ENCODE results near the gene EN1. TPM values are rescaled to one million over a fixed set of nuclear protein-coding genes. Genes with fewer than 3 reads are reported as not detected.

EN1 gene
- total RNA-seq, 4 donors from 2014 or later: not detected

DNA sequence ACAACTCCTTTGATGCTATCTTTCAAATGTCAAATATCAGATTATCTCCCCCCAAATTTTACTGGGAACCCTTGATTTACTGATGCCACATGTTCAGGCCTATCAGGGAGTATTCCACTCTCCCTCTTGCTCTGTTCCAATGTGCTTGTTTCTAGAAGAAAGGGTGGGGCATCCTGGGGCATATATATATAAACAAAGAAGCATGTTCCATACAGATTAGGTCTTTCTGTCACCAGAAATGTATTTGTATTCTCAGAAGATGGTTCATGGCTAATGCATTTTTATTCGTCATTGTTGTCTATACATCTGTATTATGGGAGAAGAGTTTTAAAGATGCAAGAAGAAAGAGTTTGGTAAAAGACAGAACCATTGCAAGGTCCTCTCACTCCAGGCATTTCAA, 24.9 kb downstream of the EN1 start:
- Histone ChIP-seq H3K4me1 (no peaks in the 10 kb centered on the region), H3K9me3 (no peaks in the 10 kb centered on the region), H3K27me3 (peaks cover 0 to 100% (median 3%) of the 10 kb centered on the region in 4 donors), H3K4me3 (no peak overlapping the region), H3K27ac (no peak overlapping the region), H3K36me3 (no peaks in the 10 kb centered on the region)
- intact Hi-C loops (cut with DNase I): no loop called here
- 25 to 80% methylated on average over 1 of the region's 1 CpG for WGBS, 2 donors
- DNase-seq: no peak
- TF ChIP-seq, protein P1, sequence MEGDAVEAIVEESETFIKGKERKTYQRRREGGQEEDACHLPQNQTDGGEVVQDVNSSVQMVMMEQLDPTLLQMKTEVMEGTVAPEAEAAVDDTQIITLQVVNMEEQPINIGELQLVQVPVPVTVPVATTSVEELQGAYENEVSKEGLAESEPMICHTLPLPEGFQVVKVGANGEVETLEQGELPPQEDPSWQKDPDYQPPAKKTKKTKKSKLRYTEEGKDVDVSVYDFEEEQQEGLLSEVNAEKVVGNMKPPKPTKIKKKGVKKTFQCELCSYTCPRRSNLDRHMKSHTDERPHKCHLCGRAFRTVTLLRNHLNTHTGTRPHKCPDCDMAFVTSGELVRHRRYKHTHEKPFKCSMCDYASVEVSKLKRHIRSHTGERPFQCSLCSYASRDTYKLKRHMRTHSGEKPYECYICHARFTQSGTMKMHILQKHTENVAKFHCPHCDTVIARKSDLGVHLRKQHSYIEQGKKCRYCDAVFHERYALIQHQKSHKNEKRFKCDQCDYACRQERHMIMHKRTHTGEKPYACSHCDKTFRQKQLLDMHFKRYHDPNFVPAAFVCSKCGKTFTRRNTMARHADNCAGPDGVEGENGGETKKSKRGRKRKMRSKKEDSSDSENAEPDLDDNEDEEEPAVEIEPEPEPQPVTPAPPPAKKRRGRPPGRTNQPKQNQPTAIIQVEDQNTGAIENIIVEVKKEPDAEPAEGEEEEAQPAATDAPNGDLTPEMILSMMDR (IDR thresholded peaks at IDR 0.05): no peak
- no peak for TF ChIP-seq POLR2A (IDR thresholded peaks at IDR 0.05)

DNA sequence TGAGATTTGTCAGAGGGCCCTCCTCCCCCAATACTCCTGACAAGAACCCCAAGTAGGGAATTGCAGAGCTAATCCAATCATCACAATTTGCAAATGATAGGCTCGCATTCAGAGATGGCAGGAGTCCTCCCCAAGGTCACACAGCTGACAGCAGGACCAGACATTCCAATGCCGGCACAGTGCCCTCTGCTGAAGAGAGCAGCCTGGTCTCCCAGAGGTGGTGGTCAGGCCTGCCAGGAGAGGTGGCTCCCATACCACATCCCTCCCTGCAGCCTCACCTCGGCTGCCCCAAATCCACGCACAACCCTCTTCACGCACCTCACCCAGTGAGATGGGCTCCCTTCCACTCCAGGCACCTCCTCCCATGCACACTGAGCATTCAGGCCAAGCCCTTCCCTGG, 25.4 kb downstream of the EN1 start:
- 40 to 80% methylated on average over 1 to 3 of the region's 5 CpGs for WGBS, 2 donors
- peaks cover 0 to 99% (median 2%) of the 10 kb centered on the region in 4 donors for H3K27me3 ChIP-seq
- H3K36me3 ChIP-seq: no peaks in the 10 kb centered on the region
- H3K27ac ChIP-seq: no peak overlapping the region
- no peaks in the 10 kb centered on the region for H3K4me1 ChIP-seq
- no peak for TF ChIP-seq POLR2A (IDR thresholded peaks at IDR 0.05)
- TF ChIP-seq, protein P1 (IDR thresholded peaks at IDR 0.05): no peak
- no peaks in the 10 kb centered on the region for H3K9me3 ChIP-seq
- H3K4me3 ChIP-seq: no peak overlapping the region
- intact Hi-C loops (cut with DNase I): no loop called here
- no peak for DNase-seq

DNA sequence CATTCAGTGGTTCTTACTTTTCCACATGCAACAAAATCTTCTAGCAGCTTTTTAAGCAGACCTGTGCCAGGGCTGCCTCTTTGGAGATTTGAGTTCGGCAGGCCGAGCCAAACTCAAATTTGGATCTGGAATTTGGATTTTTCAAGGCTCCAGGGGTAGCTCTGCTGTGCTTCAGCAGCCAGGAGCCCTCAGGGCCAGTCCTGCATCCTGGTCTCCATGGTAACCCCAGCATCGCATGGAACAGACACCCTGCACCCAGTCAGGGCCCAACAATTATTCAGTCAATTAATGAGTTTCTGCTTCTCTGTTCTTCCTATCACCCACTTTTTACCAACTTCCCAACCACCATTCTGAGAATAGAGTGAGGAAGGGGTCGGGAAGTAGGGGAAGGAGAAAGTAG, 30.0 kb downstream of the EN1 start:
- Histone ChIP-seq H3K27ac (no peak overlapping the region), H3K36me3 (no peaks in the 10 kb centered on the region), H3K9me3 (no peaks in the 10 kb centered on the region), H3K4me3 (no peak overlapping the region), H3K4me1 (no peaks in the 10 kb centered on the region), H3K27me3 (peaks cover 0 to 98% (median 0%) of the 10 kb centered on the region in 4 donors)
- no peak for DNase-seq
- TF ChIP-seq, protein P1 (IDR thresholded peaks at IDR 0.05): no peak
- no peak for TF ChIP-seq POLR2A (IDR thresholded peaks at IDR 0.05)
- intact Hi-C loops (cut with DNase I): no loop called here
- WGBS, 2 donors: 45 to 49% methylated on average over 3 to 4 of the region's 4 CpGs

DNA sequence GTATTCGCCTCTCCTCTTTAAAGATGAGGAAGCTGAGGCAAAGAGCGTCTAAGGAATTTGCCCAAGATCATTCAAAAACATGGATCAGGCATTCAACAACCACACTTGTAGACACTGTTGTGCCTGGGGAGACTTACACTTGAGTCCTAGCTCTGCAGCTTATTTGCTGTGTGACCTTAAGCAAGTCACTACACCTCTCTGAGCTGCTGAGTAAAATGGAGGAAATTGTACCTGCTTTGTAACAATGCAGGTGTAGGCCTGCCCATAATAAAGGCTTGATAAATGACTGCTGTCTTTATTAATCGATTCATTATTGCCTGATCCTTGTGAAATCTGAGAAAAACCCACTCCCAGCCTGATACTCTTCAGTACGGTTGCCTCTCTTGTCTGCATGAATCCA, 30.8 kb downstream of the EN1 start:
- H3K27ac ChIP-seq: no peak overlapping the region
- H3K9me3 ChIP-seq: no peaks in the 10 kb centered on the region
- no peaks in the 10 kb centered on the region for H3K36me3 ChIP-seq
- H3K27me3 ChIP-seq: peaks cover 0 to 98% (median 0%) of the 10 kb centered on the region in 4 donors
- intact Hi-C loops (cut with DNase I): no loop called here
- 58 to 75% methylated on average over 4 of the region's 4 CpGs for WGBS, 2 donors
- no peak overlapping the region for H3K4me3 ChIP-seq
- TF ChIP-seq, protein P1 (IDR thresholded peaks at IDR 0.05): no peak
- TF ChIP-seq POLR2A (IDR thresholded peaks at IDR 0.05): no peak
- H3K4me1 ChIP-seq: no peaks in the 10 kb centered on the region
- DNase-seq: no peak

DNA sequence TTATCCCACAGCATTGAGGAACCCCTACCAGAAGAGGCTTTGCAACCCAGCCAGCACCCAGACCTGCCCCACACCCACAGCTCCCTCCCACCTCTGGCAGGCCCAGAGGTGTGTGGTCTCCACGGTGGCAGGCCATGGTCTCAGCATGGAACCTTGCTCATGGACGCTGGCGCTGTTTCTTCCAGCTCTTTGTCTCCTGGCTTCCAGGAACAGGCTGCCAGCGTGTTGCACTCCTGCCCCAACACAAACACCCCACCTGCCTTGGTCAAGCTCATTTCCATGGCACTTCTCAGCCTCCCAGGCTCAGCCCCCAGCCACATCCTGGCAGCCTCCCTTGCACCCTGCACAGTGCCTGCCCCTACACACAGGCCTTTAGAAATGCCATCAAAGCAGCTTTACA, 31.7 kb downstream of the EN1 start:
- no peak overlapping the region for H3K27ac ChIP-seq
- intact Hi-C loops (cut with DNase I): no loop called here
- no peaks in the 10 kb centered on the region for H3K36me3 ChIP-seq
- H3K4me3 ChIP-seq: no peak overlapping the region
- TF ChIP-seq, protein P1 (IDR thresholded peaks at IDR 0.05): no peak
- no peak for TF ChIP-seq POLR2A (IDR thresholded peaks at IDR 0.05)
- H3K27me3 ChIP-seq: peaks cover 0 to 94% (median 0%) of the 10 kb centered on the region in 4 donors
- no peak for DNase-seq
- H3K9me3 ChIP-seq: no peaks in the 10 kb centered on the region
- 58 to 67% methylated on average over 3 to 4 of the region's 4 CpGs for WGBS, 2 donors
- H3K4me1 ChIP-seq: no peaks in the 10 kb centered on the region

Data from esophagus squamous epithelium (tissue), 5 donors.